Stimulated activated naive CD8-positive, alpha-beta T cell treated with anti-CD3 and anti-CD28 coated beads, Interleukin-15, amount 100 ng/mL, for 72 hours (primary cell): Measurements from ENCODE around the gene IFNA17.
A peak's percentile ranks its signal among the peaks of the same experiment; 100 is the strongest.
"Not testable (repeated sequence)": the region's sequence is repeated elsewhere in the genome, so short reads cannot be mapped to it uniquely, and the experiment has no call there.

Experiments used
- ATAC-seq: fragments of 150-1000 bp; cut with Tn5 transposase; 2 replicates; pipeline ENCODE4 v1.10.0; 2021; ENCODE audit warnings: mild to moderate bottlenecking, moderate library complexity
- DNase-seq, 2 donors: peaks; one replicate each; pipeline ENCODE4 v3.0.0; 2021 to 2022
- H3K27ac Mint-ChIP-seq, 2 donors: one replicate each; pipeline ENCODE4 v1.8.0; 2022; ENCODE audit warnings: mild to moderate bottlenecking in 2 of 2, mixed read lengths in 2 of 2, moderate library complexity in 2 of 2
- H3K27me3 Mint-ChIP-seq: one replicate; pipeline ENCODE4 v1.8.0; 2022; ENCODE audit warnings: mixed read lengths
- H3K4me1 Mint-ChIP-seq: one replicate; pipeline ENCODE4 v1.8.0; 2022; ENCODE audit warnings: mild to moderate bottlenecking, mixed read lengths
- H3K4me3 Mint-ChIP-seq, 2 donors: one replicate each; pipeline ENCODE4 v1.8.0; 2022; ENCODE audit warnings: mild to moderate bottlenecking in 2 of 2, mixed read lengths in 2 of 2, moderate library complexity in 1 of 2
- H3K9me3 Mint-ChIP-seq, 2 donors: one replicate each; pipeline ENCODE4 v1.8.0; 2022; ENCODE audit warnings: mixed read lengths in 2 of 2

IFNA17 gene

DNA sequence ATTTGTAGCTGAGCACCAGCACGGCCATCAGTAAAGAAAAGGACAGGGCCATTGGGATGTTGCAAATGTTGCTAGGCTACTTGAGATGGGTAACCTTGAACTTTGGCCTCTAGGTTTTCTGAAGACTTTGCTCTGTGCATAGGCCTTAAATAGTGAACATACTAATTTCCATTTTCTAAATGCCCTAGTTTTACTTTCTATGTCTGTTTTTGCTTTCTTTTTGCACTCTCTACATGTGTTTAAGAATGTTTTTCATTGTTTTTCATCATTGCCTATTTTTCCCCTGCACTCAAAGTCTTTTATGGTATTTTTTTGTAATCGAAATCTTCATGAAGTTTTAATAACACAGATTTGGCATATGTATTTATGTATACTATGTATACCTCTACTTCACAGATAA lies at the start of gene IFNA17:
TSS of gene IFNA17 (minus strand) at position 101 of the 400 bp plus-strand sequence. CDS start at position 52, 49 bp downstream.
- Mint-ChIP-seq H3K27ac (no peak within 1 kb of the TSS), H3K4me3 (no peak within 1 kb of the TSS), H3K4me1 (no peaks in the 10 kb centered on the region), H3K9me3 (no peaks in the 10 kb centered on the region), H3K27me3 (peaks cover 8% of the 10 kb centered on the region)
- no peak for DNase-seq
- ATAC-seq, result no peak

GRCh38 chr9:21268347-21268657 lies 40.3 kb upstream of the IFNA17 start:
- Mint-ChIP-seq H3K4me1 (no peaks in the 10 kb centered on the region), H3K27ac (no peak overlapping the region), H3K9me3 (peaks cover 6 to 7% of the 10 kb centered on the region in 2 donors), H3K27me3 (peaks cover 41% of the 10 kb centered on the region), H3K4me3 (no peak overlapping the region)
- DNase-seq (no peak), ATAC-seq (no peak)

GRCh38 chr9:21267485-21268346 lies 39.7 kb upstream of the IFNA17 start:
- peaks cover 6 to 7% of the 10 kb centered on the region in 2 donors for H3K9me3 Mint-ChIP-seq
- ATAC-seq (no peak), DNase-seq (no peak)

GRCh38 chr9:21266733-21267484 lies 38.9 kb upstream of the IFNA17 start:
- no peak overlapping the region for H3K4me3 Mint-ChIP-seq
- no peak for DNase-seq
- no peaks in the 10 kb centered on the region for H3K4me1 Mint-ChIP-seq

More at GRCh38 chr9:21267485-21268346, 39.7 kb upstream of the IFNA17 start:
- H3K27me3 Mint-ChIP-seq, result peaks cover 35% of the 10 kb centered on the region
- no peaks in the 10 kb centered on the region for H3K4me1 Mint-ChIP-seq
- H3K27ac Mint-ChIP-seq, result no peak overlapping the region
- H3K4me3 Mint-ChIP-seq, result no peak overlapping the region

DNA sequence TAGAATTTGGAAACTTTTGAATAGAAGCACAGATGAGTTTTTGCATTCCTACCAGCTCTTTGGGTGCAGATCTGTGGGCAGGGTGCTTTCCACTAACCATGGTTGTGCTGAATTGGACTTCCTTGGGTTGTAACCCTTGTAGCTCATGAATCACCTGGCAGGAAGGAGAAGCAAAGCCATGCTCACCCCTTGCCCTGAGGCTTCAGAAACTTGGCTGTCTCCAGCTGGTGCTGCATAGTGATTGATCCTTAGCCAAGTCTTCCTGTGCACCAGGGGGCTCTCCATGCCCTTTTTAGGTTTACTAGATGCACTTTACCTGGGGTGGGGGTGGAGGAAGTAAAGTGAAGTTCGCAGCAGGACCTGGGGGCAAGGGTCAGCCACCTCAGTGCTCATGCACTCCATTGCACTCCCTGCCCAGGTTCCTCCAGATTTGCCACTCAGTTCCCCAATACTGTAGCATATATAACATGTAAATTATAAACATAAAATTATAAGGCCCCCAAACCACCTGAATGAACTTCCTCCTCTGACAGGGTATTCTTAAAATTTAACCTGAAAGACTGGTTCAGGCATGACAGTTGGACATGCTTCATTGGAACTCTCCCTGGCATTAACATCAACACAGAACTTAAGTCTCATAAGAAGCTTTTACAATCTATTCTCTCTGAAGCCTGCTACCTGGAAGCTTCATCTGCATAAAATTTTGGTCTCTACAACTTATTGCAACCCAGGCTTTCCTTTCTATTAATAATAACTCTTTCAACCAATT lies 37.6 kb upstream of the IFNA17 start:
- Mint-ChIP-seq H3K4me3 (no peak overlapping the region), H3K27me3 (peaks cover 26% of the 10 kb centered on the region), H3K4me1 (no peaks in the 10 kb centered on the region), H3K27ac (no peak overlapping the region), H3K9me3 (no peaks in the 10 kb centered on the region)
- ATAC-seq, result no peak
- no peak for DNase-seq

More at GRCh38 chr9:21266733-21267484, 38.9 kb upstream of the IFNA17 start:
- ATAC-seq, result no peak
- peaks cover 6 to 7% of the 10 kb centered on the region in 2 donors for H3K9me3 Mint-ChIP-seq
- H3K27ac Mint-ChIP-seq, result no peak overlapping the region
- H3K27me3 Mint-ChIP-seq, result peaks cover 35% of the 10 kb centered on the region

- peaks cover 25% of the 10 kb centered on the region for H3K27me3 Mint-ChIP-seq
- no peak for ATAC-seq
- H3K27ac Mint-ChIP-seq, result no peak overlapping the region
- H3K9me3 Mint-ChIP-seq, result no peaks in the 10 kb centered on the region
- H3K4me1 Mint-ChIP-seq, result peaks cover 6% of the 10 kb centered on the region
- DNase-seq, result no peak
- no peak overlapping the region for H3K4me3 Mint-ChIP-seq
Observed at GRCh38 chr9:21255538-21256212, 27.7 kb upstream of the IFNA17 start.

DNA sequence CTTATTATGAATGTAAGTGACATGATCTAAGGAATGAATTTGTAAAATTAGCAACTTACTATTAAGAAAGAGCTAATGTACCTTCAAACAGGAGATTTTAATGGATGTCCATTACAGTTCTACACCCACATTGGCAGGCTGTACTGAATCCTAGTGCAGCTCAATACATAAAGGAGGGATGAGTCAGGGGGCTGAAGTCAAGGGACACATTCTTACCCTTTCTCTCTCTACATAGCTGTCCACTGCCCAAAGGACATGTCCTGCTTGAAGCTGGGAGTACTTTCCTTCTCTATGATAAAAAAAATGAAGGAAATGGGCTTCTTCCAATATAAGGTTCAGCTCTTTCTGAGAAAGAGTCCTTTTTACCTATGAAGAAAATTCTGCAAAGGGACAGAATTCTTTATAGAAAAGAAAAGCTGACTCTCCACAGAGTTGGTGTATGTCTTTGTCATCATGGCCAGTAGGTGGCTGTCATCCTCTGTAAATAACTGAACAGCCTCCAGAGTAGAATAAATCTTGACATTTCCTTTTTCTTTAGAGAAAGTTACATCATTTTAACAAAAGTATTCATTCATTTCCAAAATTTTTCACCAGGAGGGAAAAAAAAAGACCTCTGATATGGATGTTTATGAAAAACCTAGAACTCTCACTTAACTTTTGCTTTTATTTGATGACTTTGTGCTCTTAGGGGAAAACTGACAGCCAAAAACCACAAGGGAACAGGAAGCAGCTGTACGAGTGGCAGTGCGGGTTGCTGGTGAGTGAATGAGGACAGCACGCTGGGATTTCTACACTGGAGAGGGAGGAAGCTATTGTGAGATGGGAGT lies 24.9 kb upstream of the IFNA17 start:
- peak overlapping the region in 1 of 2 donors; percentile 3 for H3K4me3 Mint-ChIP-seq
- DNase-seq, result no peak
- no peak overlapping the region for H3K27ac Mint-ChIP-seq
- peak; percentile 79 for ATAC-seq
- no peaks in the 10 kb centered on the region for H3K9me3 Mint-ChIP-seq
- peaks cover 6% of the 10 kb centered on the region for H3K4me1 Mint-ChIP-seq
- peaks cover 33% of the 10 kb centered on the region for H3K27me3 Mint-ChIP-seq

DNA sequence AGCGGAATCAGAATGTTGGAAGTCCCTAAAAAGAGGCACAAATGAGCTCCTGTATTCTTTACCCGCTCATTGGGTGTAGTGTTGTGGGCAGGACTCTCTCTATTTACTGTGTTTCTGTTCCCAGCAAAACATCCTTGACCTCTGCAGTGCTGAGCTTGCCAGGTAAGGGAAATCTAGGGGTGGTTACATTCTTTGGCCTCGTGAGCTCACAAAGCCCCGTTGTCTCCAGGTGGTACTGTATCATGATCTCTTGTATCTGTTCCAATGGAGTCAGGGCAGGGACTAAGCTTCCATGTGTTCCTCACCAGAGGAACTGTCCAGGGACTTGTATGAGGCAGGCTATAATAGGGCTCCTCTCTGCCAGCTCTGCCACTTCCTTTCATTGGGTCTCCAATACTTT lies 23.6 kb upstream of the IFNA17 start:
- Mint-ChIP-seq H3K9me3 (no peaks in the 10 kb centered on the region), H3K4me3 (no peak overlapping the region), H3K27me3 (peaks cover 21% of the 10 kb centered on the region), H3K4me1 (peaks cover 6% of the 10 kb centered on the region), H3K27ac (peak overlapping the region in 1 of 2 donors; percentile 18)
- ATAC-seq, result no peak
- DNase-seq, result no peak

- no peak overlapping the region for H3K27ac Mint-ChIP-seq
- no peak overlapping the region for H3K4me3 Mint-ChIP-seq
- H3K4me1 Mint-ChIP-seq, result peaks cover 6% of the 10 kb centered on the region
- DNase-seq (no peak), ATAC-seq (peak; percentile 39)
- H3K9me3 Mint-ChIP-seq, result no peaks in the 10 kb centered on the region
- peaks cover 16% of the 10 kb centered on the region for H3K27me3 Mint-ChIP-seq
Observed at GRCh38 chr9:21251190-21251589, 23.2 kb upstream of the IFNA17 start.

DNA sequence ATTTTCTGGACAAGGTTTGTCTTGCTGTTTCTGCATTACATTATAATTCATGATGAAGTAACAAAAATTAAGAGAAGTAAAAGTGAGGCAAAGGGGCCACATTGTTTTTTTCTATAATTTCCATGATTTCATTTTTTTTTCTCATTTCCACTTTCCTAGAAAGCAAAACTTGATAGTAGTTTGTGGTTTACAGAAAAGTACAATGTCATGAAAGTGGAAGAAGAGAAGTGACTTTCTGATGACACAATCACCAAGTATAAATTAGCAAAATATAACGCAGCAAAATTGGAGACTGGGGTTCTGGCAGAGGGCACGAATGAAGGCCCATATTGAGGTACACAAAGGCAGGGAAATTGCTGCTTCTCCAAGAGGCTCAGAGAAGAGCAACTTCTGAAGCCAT lies 16.8 kb upstream of the IFNA17 start:
- Mint-ChIP-seq H3K4me1 (peaks cover 5% of the 10 kb centered on the region), H3K4me3 (no peak overlapping the region), H3K27ac (no peak overlapping the region), H3K27me3 (peaks cover 17% of the 10 kb centered on the region), H3K9me3 (no peaks in the 10 kb centered on the region)
- DNase-seq, result no peak
- no peak for ATAC-seq

DNA sequence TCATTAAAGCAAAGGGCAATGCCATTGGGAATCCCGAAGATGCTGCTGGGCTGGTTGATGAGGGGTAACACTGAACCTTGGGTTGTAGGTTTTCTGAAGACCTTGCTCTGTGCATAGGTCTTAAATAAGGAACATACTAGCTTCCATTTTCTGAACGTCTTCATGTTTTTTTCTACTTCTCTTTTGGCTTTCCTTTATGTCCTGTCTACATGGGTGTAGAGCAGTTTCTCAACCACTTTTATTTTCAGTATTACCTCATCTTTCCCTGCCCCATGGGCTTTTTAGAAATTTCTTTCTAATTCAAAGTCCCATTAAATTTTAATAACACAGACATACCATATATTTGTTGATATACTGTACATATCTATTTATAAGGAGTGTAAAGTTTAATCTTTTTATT lies 11.9 kb upstream of the IFNA17 start, which contains the start of gene IFNA14:
TSS of gene IFNA14 (minus strand) at position 95 of the 400 bp plus-strand sequence. CDS start at position 25, 70 bp downstream.
- Mint-ChIP-seq H3K4me3 (no peak within 1 kb of the TSS), H3K27ac (no peak within 1 kb of the TSS), H3K4me1 (peaks cover 13% of the 10 kb centered on the region), H3K9me3 (no peaks in the 10 kb centered on the region), H3K27me3 (peaks cover 9% of the 10 kb centered on the region)
- no peak for DNase-seq
- no peak for ATAC-seq

GRCh38 chr9:21236360-21236714 lies 8.3 kb upstream of the IFNA17 start:
- not testable (repeated sequence) for H3K27me3 Mint-ChIP-seq, H3K9me3 Mint-ChIP-seq, H3K4me1 Mint-ChIP-seq, H3K27ac Mint-ChIP-seq, DNase-seq, ATAC-seq
- peak overlapping the region in 1 of 2 donors; percentile 41 for H3K4me3 Mint-ChIP-seq

DNA sequence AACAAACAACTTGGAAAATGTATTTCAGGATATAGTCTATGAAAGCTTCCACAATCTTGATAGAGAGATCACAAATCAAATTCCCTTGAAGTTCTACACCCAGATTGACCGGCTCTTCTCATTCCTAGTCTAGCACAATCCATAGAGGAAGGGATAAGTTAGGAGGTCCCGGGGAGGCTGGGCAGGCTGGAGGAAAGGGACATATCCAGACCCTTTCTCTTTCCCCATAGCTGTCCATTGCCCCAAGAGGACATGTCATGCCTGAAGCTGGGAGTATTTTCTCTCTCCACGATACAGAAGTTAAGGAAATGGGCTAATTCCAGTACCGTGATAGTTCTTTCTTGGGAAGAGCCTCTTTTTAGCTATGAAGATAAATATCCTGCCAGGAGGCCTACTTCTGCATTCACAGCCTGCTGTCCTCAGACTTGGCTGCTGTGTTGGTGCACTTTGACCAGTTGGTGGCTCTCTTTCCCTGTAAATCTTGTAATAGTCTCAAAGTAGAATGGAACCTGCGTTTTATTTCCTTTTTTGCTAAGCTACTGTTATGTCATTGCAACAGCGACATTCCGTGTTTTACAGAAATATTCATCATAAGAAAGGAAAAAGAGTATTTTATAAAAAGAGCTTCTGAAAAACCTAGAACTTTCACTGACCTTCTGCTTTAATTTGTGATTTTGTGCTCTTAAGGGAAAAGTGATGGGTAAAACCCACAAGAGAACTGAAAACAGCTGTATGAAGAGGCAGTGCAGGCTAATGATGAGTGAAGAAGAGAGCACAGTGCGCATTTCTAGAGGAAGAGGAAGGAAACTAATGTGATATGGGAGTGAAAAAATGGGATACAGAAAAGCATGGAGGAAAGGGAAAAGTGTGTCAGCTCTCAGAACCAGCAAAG lies 7.7 kb upstream of the IFNA17 start:
- not testable (repeated sequence) for H3K9me3 Mint-ChIP-seq, H3K4me1 Mint-ChIP-seq, H3K27me3 Mint-ChIP-seq
- ATAC-seq, result peak; percentile 75
- Mint-ChIP-seq H3K27ac (peak overlapping the region in 1 of 2 donors; percentile 72), H3K4me3 (peak overlapping the region; percentile 13 to 41)
- DNase-seq, result peak; percentile 25 to 36
